Fibroblast of villous mesenchyme (primary cell): Measurements from ENCODE around the gene AK5. TPM values are rescaled to one million over a fixed set of nuclear protein-coding genes. Genes with fewer than 3 reads are reported as not detected.
"Not testable (repeated sequence)": the region's sequence is repeated elsewhere in the genome, so short reads cannot be mapped to it uniquely, and the experiment has no call there.

Experiments used
- DNase-seq: peaks from one replicate; pipeline ENCODE4 v3.0.0-alpha.2; 2010; ENCODE audit warnings: low read depth
- H3K4me3 ChIP-seq: 2 replicates; pipeline ENCODE4 v1.5.1; 2011; ENCODE audit warnings: low read depth, mild to moderate bottlenecking, low read length
- CTCF ChIP-seq: IDR thresholded peaks from 2 replicates; pipeline ENCODE4 v1.5.1; 2012; ENCODE audit warnings: low read depth, mild to moderate bottlenecking, low read length; ENCODE audit not compliant: insufficient read depth
- total RNA-seq: library from RNA; depleted of rRNA; stranded (reverse); fragments of >200 nt; gene quantifications from 2 replicates; pipeline ENCODE4 v1.2.3, GENCODE V29; 2012

The AK5 gene
- total RNA-seq, 1 donor: 123 TPM

DNA sequence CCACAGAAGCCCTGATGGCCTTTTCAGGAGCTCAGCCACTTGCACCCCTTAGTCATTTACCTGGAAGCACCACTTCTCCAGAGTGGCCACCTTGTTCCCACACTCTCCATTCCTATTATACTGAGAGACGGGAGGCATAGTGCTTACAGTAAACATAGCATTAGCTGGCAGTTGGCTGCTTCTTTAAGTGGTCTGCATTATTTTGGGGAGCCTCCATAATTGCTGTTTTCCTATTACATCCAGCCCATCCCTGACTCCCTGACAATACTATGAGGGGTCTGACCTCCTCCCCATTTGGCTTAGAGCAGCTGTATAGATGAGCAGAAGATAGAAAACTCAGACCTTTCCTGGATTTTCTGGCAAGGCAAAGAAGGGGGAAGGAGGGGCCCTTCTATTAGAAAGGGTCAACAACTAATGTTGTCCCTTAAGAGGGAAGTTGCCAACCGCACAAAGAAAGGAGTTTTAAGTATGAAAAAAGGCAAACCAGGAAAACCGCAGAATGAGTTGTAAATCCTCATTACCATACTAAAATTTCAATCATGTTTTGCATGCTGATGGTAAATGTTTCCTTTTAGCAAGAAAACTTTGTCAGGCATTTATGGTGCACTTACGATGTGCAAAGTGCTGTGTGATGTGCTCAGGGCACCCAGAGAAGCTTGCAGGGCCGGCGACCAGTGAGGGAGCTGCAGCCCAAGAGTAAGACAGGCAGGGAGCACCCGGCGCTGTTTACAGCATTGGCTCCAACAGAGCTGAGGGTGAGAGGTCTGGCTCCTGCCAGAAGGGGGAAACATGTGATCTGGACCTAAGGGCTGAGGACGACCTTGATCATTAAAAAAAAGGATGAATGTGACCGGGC lies 233.3 kb downstream of the AK5 start:
- DNase-seq: peak; percentile 79
- peak; percentile 34 for TF ChIP-seq CTCF
- no peak overlapping the region for H3K4me3 ChIP-seq

- no peak overlapping the region for H3K4me3 ChIP-seq
- TF ChIP-seq CTCF: no peak
- DNase-seq: no peak
Measured at GRCh38 chr1:77516106-77516505, 234.3 kb downstream of the AK5 start.

DNA sequence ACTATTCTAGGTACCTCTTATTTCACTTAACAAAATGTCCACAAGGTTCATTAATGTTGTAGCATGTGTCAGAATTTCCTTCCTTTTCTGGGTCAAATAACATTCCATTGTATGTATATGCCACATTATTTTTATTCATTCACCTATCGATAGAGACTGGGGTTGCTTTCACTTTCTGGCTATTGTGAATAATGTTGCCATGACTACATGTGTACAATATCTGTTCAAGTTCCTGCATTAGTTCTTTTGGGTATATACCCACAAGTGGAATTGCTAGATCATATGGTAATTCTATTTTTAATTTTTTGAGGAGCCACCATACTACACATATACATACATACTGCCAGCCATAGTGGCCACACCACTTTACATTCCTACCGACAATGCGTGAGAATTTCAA lies 242.2 kb downstream of the AK5 start:
- TF ChIP-seq CTCF: no peak
- no peak for DNase-seq
- H3K4me3 ChIP-seq: no peak overlapping the region

- H3K4me3 ChIP-seq, DNase-seq: not testable (repeated sequence)
Measured at GRCh38 chr1:77531149-77531548, 249.3 kb downstream of the AK5 start.

DNA sequence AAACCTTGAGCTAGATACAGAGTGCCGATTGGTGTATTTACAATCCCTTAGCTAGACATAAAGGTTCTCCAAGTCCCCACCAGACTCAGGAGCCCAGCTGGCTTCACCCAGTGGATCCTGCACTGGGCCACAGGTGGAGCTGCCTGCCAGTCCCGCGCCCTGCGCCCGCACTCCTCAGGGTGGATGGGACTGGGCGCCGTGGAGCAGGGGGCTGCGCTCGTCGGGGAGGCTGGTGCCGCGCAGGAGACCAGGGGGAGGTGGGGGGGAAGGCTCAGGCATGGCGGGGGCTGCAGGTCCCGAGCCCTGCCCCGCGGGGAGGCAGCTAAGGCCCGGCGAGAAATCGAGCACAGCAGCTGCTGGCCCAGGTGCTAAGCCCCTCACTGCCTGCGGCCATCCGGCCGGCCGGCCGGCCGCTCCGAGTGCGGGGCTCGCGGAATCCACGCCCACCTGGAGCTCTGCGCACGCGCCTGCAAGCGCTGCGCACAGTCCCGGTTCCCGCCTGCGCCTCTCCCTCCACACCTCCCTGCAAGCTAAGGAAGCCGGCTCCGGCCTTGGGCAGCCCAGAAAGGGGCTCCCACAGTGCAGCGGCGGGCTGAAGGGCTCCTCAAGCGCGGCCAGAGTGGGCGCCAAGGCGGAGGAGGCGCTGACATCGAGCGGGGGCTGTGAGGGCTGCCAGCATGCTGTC lies 249.9 kb downstream of the AK5 start:
- DNase-seq: not testable (repeated sequence)
- peak overlapping the region; percentile 26 for H3K4me3 ChIP-seq

DNA sequence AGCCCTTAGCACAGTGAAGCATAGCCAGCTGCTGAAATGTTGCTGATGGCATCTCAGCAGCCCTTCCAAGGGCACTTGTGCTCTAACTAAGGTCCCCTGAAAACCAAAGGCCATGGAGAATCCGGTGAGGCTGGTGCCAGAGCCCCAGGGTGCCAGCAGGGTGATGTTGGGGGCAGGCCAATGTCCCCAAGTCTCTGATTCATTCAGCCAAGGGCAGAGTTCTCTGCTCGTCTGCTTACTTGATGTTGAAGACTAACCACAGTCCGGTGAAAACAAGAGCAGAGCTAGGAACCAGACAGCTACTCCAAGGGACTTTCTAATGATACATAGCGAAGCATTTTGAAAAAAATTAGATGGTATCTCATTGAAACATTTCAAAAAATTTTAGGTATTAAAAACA lies 250.8 kb downstream of the AK5 start:
- peak; percentile 33 for DNase-seq
- no peak overlapping the region for H3K4me3 ChIP-seq
- TF ChIP-seq CTCF: no peak

DNA sequence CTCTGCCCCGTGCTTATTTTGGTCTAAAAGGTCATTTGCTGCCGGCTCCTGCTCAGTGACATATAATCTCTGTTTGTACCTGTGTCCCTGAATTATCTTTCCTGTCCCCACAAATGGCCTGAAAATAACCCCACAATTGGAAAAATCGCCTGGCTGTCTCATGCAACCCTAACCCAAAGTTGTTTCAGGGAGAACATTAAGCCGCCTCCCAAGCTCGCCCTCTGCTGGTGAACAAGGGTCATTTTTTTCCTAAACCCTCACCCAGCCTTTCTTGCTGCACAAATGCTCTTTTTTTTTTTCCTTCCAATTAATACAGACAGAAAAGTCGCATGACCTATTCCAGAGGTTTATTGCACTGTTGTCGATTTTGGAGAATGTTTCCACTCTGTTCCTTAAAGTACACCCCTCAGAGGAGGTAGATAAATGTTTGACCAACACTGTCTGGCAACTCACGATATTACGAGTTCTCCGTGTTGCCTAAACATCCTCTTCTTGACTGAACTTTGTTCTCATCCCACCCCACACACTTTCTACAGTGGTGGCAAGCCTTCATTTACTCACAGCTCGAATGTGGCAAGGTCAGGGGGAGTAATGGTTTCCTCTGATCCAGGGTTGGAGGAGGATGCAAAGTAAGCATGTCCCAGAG lies 252.0 kb downstream of the AK5 start:
- peak; percentile 84 for TF ChIP-seq CTCF
- DNase-seq: peak; percentile 77
- no peak overlapping the region for H3K4me3 ChIP-seq

DNA sequence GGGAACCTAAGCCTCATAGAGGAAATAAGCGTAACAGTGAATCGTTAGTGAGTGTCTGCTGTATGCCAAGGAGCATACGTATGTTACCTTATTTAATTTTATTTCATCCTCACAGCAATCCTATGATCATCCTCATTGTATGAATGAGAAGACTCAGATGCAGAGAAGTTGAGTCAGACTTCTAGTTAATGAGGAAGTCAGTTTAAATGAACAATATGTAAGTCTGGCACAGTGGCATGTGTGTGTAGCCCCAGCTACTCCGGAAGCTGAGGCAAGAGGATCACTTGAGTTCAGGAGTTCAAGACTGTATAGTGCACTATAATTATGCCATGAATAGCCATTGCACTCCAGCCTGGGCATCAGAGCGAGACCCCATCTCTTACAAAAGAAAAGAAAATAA lies 252.6 kb downstream of the AK5 start:
- no peak overlapping the region for H3K4me3 ChIP-seq
- no peak for DNase-seq
- TF ChIP-seq CTCF: no peak
